ENCODE results near the gene CACTIN.
A peak's percentile ranks its signal among the peaks of the same experiment; 100 is the strongest.

Gene CACTIN

DNA sequence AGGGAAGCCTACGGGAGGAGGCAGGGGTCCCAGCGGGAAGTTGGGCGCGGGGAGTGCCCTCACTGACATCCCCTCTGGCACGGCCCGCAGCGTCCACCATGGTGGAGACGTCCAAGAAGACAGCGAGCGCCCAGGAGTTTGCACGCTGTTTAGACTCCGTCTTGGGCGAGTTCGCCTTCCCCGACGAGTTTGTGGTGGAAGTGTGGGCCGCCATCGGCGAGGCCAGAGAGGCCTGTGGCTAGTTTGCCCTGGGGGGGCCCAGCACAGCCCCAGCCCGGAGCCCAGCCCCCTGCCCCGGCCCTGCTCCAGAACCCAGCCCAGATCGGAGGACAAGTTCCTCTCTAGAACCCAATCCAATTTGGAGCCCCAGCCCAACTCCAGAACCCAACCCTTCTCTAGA lies 36.6 kb downstream of the CACTIN start:
- no peaks in the 10 kb centered on the region for H3K79me2 ChIP-seq (ENCODE audit: insufficient read depth, low read depth)
- H3K27ac ChIP-seq = no peak overlapping the region
- no peaks in the 10 kb centered on the region for H3K4me1 ChIP-seq (ENCODE audit: low read depth, poor library complexity, severe bottlenecking)
- no peak overlapping the region for H3K4me2 ChIP-seq
- no peak overlapping the region for H3K9ac ChIP-seq
- no peaks in the 10 kb centered on the region for H3K36me3 ChIP-seq (ENCODE audit: insufficient read depth)
- no peak overlapping the region for H2AFZ ChIP-seq (ENCODE audit: low read depth)
- H3K27me3 ChIP-seq (ENCODE audit: insufficient read depth, low read depth) = peaks cover 39% of the 10 kb centered on the region
- H3K4me3 ChIP-seq (IDR thresholded peaks at IDR 0.05; ENCODE audit: insufficient read depth, low read depth, low read length) = no peak overlapping the region
- TF ChIP-seq, protein P1, sequence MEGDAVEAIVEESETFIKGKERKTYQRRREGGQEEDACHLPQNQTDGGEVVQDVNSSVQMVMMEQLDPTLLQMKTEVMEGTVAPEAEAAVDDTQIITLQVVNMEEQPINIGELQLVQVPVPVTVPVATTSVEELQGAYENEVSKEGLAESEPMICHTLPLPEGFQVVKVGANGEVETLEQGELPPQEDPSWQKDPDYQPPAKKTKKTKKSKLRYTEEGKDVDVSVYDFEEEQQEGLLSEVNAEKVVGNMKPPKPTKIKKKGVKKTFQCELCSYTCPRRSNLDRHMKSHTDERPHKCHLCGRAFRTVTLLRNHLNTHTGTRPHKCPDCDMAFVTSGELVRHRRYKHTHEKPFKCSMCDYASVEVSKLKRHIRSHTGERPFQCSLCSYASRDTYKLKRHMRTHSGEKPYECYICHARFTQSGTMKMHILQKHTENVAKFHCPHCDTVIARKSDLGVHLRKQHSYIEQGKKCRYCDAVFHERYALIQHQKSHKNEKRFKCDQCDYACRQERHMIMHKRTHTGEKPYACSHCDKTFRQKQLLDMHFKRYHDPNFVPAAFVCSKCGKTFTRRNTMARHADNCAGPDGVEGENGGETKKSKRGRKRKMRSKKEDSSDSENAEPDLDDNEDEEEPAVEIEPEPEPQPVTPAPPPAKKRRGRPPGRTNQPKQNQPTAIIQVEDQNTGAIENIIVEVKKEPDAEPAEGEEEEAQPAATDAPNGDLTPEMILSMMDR (conservative IDR thresholded peaks at IDR 0.05; ENCODE audit: low read depth, low read length) = no peak
- H4K20me1 ChIP-seq (ENCODE audit: insufficient read depth) = no peaks in the 10 kb centered on the region

DNA sequence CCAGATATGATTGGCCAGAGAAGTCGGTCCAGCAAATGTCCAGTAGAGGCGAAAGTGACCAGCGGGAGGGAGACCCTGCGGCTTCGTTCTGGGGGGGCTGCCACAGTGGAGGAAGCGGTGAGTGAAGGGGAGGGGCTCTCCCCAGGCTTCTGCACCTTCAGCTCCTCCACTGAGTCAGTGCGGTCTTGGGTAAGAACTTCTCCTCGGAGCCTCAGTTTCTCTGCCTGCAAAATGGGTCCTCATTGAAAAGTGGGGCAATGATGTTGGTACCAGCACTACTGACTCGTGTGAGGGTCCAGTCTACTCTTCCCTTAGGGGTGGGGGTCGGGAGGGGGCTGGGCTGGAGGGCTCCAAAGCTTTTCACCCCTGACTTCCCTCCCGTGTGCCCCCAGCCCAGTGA lies 37.2 kb downstream of the CACTIN start:
- Histone ChIP-seq H3K27ac (no peak overlapping the region), H4K20me1 (ENCODE audit: insufficient read depth) (no peaks in the 10 kb centered on the region), H3K9ac (no peak overlapping the region), H3K36me3 (ENCODE audit: insufficient read depth) (no peaks in the 10 kb centered on the region), H2AFZ (ENCODE audit: low read depth) (no peak overlapping the region), H3K27me3 (ENCODE audit: insufficient read depth, low read depth) (peaks cover 36% of the 10 kb centered on the region), H3K4me2 (no peak overlapping the region), H3K4me3 (IDR thresholded peaks at IDR 0.05; ENCODE audit: insufficient read depth, low read depth, low read length) (no peak overlapping the region), H3K4me1 (ENCODE audit: low read depth, poor library complexity, severe bottlenecking) (no peaks in the 10 kb centered on the region), H3K79me2 (ENCODE audit: insufficient read depth, low read depth) (no peaks in the 10 kb centered on the region)
- TF ChIP-seq, protein P1 (conservative IDR thresholded peaks at IDR 0.05; ENCODE audit: low read depth, low read length) = no peak

DNA sequence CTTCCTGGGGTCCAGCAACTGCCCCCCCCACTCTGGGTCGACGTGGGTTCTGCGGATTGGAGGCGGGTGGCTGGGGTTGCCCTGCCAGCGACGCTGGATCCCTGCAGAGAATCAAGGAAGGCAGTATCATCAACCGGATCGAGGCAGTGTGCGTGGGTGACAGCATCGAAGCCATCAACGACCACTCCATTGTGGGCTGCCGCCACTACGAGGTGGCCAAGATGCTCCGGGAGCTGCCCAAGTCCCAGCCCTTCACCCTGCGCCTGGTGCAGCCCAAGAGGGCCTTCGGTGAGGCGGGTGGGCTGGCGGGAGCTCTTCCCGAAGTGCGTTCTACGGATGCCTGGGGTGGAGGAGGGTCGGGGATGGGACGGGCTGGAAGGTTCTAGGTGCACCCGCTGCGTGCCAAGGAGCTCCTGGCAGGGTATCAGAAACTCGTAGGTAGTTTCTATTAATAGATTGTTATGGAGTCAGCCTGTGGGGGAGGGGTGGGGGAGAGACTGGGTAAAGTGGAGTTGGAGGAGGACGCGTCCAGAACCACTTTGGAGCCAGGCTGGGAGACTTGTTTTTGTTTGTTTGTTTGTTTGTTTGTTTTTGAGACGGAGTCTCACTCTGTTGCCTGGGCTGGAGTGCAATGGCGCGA lies 39.8 kb downstream of the CACTIN start:
- Histone ChIP-seq H2AFZ (ENCODE audit: low read depth) (no peak overlapping the region), H3K4me1 (ENCODE audit: low read depth, poor library complexity, severe bottlenecking) (no peaks in the 10 kb centered on the region), H3K9ac (no peak overlapping the region), H3K4me2 (no peak overlapping the region), H3K36me3 (ENCODE audit: insufficient read depth) (no peaks in the 10 kb centered on the region), H3K27ac (no peak overlapping the region), H3K4me3 (IDR thresholded peaks at IDR 0.05; ENCODE audit: insufficient read depth, low read depth, low read length) (no peak overlapping the region), H3K79me2 (ENCODE audit: insufficient read depth, low read depth) (no peaks in the 10 kb centered on the region), H3K27me3 (ENCODE audit: insufficient read depth, low read depth) (peaks cover 16% of the 10 kb centered on the region; the same call in 1 of the 2 replicates), H4K20me1 (ENCODE audit: insufficient read depth) (no peaks in the 10 kb centered on the region)
- TF ChIP-seq, protein P1 (conservative IDR thresholded peaks at IDR 0.05; ENCODE audit: low read depth, low read length) = no peak

DNA sequence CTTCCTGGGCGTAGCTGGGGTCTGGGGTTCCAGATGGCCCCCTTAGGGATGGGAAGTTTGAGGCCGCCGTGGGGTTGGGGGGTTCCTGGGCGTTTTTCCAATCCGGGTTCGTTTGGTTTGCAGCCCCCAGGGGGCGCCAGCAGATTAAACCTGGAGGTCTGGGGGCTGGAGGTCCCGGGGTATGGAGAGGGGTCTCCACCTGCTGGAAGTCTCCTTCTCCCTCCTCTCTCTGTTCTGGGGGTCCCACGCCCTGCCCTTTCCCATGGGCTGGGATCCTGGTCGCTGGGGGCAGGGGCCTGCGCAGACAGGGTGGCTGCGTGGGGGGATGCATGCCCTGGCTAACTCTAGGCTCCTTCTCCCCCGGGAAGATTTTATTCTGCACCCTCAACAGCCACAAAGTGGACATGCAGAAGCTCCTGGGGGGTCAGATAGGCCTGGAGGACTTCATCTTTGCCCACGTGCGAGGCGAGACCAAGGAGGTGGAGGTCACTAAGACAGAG lies 40.4 kb downstream of the CACTIN start:
- no peak overlapping the region for H3K4me3 ChIP-seq (IDR thresholded peaks at IDR 0.05; ENCODE audit: insufficient read depth, low read depth, low read length)
- H3K4me2 ChIP-seq = no peak overlapping the region
- H3K9ac ChIP-seq = no peak overlapping the region
- H2AFZ ChIP-seq (ENCODE audit: low read depth) = peak overlapping the region; percentile 18; the same call in 1 of the 2 replicates
- H3K27me3 ChIP-seq (ENCODE audit: insufficient read depth, low read depth) = peaks cover 12% of the 10 kb centered on the region; the same call in 1 of the 2 replicates
- H3K4me1 ChIP-seq (ENCODE audit: low read depth, poor library complexity, severe bottlenecking) = no peaks in the 10 kb centered on the region
- no peak overlapping the region for H3K27ac ChIP-seq
- no peaks in the 10 kb centered on the region for H3K36me3 ChIP-seq (ENCODE audit: insufficient read depth)
- H3K79me2 ChIP-seq (ENCODE audit: insufficient read depth, low read depth) = no peaks in the 10 kb centered on the region
- no peaks in the 10 kb centered on the region for H4K20me1 ChIP-seq (ENCODE audit: insufficient read depth)
- TF ChIP-seq, protein P1 (conservative IDR thresholded peaks at IDR 0.05; ENCODE audit: low read depth, low read length) = peak; percentile 64
